KOPT-K1 (cell line): ENCODE results near the gene PBX1.

ENCODE experiments used
- H3K27ac ChIP-seq: fragments of 200-600 bp; sonication (generic); 2 replicates; pipeline ENCODE4 v1.5.1; 2016; ENCODE audit warnings: antibody characterized with exemption, mild to moderate bottlenecking, low read depth, low read length; ENCODE audit not compliant: poor library complexity, severe bottlenecking
- H3K36me3 ChIP-seq: fragments of 200-600 bp; sonication (generic); 2 replicates; pipeline ENCODE4 v1.5.1; 2017; ENCODE audit warnings: antibody characterized with exemption, mild to moderate bottlenecking, low read length, moderate library complexity; ENCODE audit not compliant: insufficient read depth
- H3K9me3 ChIP-seq: fragments of 200-600 bp; sonication (generic); 2 replicates; pipeline ENCODE4 v1.5.1; 2017; ENCODE audit warnings: antibody characterized with exemption, low read length, mild to moderate bottlenecking; ENCODE audit not compliant: insufficient read depth, poor library complexity, severe bottlenecking

Gene PBX1

DNA sequence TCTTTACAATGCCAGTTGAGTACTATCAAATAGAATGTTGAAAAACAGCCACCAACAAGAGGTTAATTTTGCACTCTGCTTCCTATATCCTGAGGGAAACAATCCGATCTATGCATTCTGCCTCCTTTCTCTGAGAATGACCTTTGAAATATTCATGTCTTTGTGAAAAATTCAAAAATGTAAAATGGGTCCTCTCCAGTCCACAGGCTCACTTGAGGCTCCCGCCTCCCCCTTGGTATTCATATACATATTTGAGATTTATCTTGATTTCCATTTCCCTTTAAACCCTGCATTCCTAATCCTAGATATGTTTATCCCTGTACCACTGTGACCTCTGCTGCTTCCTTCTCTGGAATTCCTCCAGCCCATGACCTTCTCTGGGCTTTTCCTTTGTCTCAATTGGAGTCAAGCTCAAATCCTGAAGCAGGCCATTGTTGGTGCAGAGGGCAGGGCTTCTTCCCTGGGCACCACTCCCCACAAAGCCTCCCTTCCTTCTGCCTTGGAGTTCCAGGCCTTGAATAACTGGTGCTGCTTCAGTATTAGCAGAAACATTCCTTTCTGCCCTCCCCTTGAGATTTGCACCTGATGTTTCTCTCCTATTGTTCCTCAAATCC, 296.8 kb downstream of the PBX1 start:
- no peaks in the 10 kb centered on the region for H3K36me3 ChIP-seq
- H3K9me3 ChIP-seq, result no peaks in the 10 kb centered on the region
- H3K27ac ChIP-seq, result no peak overlapping the region

DNA sequence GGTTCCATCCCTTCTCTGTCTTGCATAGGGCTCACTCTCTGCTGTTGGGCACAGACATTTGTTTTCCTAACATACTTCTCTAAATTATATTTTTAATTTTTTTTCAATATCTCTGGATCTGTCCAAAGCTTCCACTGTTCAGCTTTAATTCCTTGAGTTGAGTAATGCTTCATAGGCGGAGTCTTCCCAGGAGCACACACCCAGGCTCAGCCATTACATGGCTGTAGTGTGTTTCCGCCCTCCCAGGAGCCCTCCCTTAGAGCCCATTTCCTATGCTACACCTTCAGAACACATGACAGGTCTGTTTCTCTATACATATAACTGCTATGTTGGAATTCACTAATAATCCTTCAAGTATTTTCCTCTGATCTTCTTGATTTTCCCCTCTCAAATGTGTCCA, 297.4 kb downstream of the PBX1 start:
- Histone ChIP-seq H3K9me3 (no peaks in the 10 kb centered on the region), H3K27ac (no peak overlapping the region), H3K36me3 (no peaks in the 10 kb centered on the region)

DNA sequence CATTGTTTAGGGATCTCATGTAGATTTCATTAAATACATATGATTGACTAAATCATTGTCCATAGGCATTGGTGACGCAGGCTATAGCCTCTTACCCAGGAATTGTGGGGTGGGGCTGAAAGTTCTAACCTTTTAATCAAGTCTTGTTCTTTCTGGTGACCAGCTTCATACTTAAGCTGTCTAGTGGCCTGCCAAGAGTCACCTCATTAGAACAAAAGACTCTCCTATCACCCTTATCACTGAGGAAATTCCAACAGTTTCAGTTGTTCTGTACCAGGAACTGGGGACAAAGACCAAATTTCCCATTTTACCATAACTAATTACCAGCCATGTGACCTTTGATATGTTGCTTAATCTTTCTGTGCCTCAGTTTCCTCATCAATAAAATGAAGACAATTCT, 298.5 kb downstream of the PBX1 start:
- no peaks in the 10 kb centered on the region for H3K36me3 ChIP-seq
- H3K27ac ChIP-seq, result no peak overlapping the region
- H3K9me3 ChIP-seq, result no peaks in the 10 kb centered on the region

DNA sequence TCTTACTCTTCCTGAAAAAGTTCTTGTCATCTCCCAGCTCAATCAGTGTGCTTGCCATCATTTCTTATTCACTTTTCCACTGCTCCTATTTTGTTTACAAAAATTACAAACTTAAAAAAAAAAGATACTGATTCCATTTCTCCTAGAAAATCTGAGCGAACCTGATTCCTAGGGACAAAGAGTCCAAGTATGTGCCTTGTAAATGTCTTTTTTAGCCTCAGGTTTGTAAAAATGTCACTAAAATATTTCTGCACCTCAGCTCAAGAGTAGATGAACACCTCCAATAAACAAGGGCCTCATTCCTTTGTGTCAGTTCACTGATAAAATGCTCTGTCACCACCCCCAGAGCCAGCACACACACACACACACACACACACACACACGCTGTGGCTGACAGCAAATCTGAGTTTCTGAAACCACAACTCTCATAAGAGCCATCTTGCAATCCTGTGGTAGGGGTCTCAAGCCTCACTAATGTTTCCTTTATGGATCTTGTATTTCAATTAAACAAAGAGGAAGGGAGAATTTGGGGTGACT, 299.2 kb downstream of the PBX1 start:
- no peaks in the 10 kb centered on the region for H3K9me3 ChIP-seq
- no peak overlapping the region for H3K27ac ChIP-seq
- H3K36me3 ChIP-seq, result no peaks in the 10 kb centered on the region

DNA sequence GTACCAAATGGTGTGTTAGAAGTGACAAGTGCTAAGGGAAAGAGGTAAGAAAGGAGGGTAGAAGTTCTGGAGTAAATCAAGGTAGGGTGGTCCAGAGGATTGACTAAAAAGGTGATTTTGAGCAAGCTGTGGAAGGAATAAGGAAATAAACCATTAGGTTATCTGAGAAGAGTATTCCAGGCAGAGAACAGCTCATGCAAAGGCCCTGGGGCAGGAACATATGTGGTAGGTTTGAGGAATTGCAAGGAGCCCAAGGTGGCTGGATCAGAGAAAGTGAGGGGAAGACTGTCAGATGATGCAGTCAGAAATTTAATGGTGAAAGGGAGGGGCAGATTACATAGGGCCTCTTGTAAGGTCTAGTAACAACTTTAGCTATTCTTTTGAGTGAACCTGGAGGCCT, 302.6 kb downstream of the PBX1 start:
- Histone ChIP-seq H3K9me3 (no peaks in the 10 kb centered on the region), H3K27ac (no peak overlapping the region), H3K36me3 (no peaks in the 10 kb centered on the region)

DNA sequence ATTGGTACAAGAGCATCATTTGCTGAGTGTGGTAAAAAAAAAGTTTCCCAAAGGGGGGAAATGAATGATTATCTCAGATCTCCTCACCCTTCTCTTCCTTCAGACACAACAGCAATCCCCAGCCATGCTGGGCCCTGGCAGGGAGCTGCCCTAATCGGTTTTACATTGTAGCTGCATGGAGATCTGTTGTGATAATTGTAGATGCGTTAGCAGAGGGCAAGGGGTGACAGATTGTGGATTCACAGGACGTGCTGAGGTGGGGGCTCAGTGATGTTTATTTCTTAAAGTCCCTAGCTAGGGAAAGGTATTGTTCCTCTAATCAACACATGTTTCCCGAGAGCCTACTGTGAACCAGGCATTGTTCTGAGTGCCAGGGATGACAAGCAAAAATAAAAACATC, 304.1 kb downstream of the PBX1 start:
- H3K36me3 ChIP-seq, result no peaks in the 10 kb centered on the region
- H3K9me3 ChIP-seq, result no peaks in the 10 kb centered on the region
- no peak overlapping the region for H3K27ac ChIP-seq

DNA sequence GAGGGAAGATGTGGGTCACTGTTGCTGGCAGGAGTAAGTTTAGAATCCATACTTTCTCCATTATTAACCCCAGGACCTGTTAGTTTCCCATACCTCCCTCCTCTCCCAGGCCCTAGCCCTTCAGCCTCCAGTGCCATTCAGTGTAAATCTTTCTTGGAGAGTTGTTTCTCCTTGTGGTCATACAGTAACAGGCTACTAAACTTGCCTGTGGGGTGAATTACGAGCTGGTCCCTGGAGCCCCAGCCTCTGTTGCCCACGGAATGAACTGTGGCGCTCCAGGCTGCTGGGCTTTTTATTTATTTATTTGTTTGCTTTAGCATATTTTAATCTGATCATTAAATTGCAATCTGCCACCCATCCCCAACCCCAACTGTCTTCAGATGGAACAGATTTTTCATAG, 305.2 kb downstream of the PBX1 start:
- Histone ChIP-seq H3K36me3 (no peaks in the 10 kb centered on the region), H3K27ac (no peak overlapping the region), H3K9me3 (no peaks in the 10 kb centered on the region)

DNA sequence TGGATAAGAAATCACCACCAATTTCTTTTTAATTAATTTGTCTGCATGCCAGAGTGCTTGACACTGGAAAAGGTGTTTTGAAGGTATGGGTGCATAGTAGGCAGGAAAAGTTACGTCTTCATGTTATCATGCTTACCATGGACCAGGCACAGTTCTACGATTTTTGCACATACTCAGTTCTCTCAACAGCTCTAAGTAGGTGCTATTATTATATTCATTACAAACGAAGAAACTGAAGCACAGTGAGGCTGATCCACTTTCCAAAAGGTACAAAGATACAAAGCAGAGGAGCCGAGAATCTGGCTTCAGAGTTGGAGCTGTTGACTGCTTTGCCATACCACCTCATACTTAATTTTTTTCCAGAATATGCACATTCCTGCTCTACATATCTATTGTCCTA, 306.4 kb downstream of the PBX1 start:
- Histone ChIP-seq H3K27ac (no peak overlapping the region), H3K36me3 (no peaks in the 10 kb centered on the region), H3K9me3 (no peaks in the 10 kb centered on the region)

DNA sequence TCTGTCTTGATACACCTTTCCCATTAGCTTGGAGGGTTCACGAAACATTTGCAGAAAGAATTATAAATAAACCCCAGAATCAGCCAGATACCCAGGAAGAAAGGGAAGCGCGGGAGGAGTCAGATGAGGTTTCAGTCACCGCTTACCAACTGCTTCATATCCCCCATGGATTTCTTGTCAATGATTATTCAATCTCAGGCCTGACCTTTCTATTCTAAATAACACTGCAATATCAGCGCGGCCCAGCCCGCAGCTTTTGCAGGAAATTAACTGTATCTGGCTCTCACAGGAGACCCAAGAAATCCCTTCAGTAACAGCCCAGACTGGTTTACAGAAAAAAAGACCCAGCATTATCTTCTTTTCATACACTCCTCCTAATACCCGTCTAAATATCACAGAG, 308.6 kb downstream of the PBX1 start:
- H3K27ac ChIP-seq, result no peak overlapping the region
- no peaks in the 10 kb centered on the region for H3K36me3 ChIP-seq
- H3K9me3 ChIP-seq, result no peaks in the 10 kb centered on the region

DNA sequence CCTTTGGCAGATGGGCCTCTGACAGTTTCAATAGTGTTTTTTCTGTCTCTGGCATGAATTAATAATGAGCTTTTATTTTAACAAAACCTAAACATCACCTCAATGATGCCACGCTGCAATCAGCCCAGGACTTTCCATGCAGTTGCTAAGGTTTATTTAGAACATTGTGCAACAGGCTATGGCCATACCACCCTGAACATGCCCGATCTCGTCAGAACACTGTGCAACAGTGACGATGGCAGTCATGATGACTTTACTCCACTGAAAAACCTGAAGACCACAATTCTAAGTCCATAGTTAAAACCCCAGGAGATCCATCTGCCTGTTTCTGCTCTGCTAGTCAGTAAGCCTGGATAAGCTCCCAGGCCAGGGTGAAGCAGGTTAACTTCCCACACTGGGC, 310.0 kb downstream of the PBX1 start:
- no peaks in the 10 kb centered on the region for H3K36me3 ChIP-seq
- no peaks in the 10 kb centered on the region for H3K9me3 ChIP-seq
- no peak overlapping the region for H3K27ac ChIP-seq

DNA sequence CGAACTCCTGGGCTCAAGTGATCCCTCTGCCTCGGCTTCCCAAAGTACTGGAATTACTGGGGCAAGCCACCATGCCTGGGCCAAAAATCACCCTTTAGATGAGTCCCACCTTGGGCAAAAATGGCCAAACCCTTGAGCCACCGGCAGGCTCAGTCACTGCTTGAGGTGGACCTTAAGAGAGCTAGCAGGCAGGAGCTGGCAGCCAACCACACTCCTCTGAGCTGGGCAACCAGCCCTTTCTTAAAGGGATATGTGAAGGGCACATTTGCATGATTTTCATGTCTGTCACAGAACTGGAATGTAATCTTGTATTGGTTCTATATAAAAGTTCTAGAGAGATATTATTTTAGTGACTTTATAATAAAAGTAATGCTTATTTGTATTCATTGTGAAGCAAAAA, 316.5 kb downstream of the PBX1 start:
- no peaks in the 10 kb centered on the region for H3K9me3 ChIP-seq
- no peak overlapping the region for H3K27ac ChIP-seq
- H3K36me3 ChIP-seq, result no peaks in the 10 kb centered on the region

DNA sequence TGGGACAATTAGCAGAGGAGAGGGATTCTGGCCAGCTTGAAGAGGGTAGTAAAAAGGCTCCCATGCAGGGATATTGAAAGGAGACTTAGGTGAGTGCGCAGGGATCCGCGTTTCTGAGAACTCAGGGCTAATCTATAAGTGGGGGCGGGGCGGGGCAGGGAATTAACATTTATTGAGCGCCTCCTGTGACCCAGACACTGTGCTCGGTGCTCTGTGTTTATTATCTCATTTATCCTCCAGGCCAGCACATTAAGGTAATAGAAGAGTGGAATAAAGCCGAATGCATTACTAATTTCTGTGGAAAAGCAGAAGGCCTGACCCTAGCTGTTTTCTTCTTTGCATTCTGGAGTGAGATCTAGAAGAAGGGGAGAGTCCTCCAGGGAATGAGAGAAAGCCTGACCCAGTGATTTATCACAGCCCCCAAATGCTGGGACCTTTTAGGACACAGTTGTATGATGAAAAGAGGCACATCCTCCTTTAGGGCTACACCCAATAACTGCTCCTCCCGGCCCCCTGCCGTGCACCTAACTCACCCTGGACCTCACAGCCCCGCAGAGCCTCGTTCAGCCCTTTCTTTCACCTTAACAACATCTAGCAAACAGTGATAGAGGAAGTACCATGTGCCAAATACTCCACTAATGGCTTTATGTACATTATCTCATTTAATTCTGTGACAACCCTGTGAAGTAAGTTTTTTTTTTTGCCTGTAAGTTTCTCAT, 317.6 kb downstream of the PBX1 start:
- H3K36me3 ChIP-seq, result no peaks in the 10 kb centered on the region
- no peaks in the 10 kb centered on the region for H3K9me3 ChIP-seq
- H3K27ac ChIP-seq, result no peak overlapping the region

DNA sequence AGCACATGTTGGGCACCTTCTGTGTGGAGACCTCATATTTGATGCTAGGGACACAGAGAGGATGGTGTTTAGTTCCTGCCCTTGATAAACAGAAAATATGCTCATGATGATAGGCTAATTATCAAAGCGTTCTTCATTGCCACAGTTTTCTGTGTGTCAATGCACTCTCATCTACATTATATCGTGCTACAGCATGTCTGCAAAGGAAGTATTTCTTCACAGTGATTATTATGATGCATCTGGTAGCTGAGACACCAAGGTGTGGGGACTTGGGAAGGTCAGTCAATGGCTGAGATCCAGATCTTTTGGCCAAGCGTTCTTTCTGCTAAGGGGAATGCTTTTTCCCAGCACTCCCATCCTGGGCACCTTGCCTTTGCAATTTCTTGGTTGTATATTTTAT, 321.2 kb downstream of the PBX1 start:
- Histone ChIP-seq H3K27ac (no peak overlapping the region), H3K36me3 (no peaks in the 10 kb centered on the region), H3K9me3 (no peaks in the 10 kb centered on the region)

DNA sequence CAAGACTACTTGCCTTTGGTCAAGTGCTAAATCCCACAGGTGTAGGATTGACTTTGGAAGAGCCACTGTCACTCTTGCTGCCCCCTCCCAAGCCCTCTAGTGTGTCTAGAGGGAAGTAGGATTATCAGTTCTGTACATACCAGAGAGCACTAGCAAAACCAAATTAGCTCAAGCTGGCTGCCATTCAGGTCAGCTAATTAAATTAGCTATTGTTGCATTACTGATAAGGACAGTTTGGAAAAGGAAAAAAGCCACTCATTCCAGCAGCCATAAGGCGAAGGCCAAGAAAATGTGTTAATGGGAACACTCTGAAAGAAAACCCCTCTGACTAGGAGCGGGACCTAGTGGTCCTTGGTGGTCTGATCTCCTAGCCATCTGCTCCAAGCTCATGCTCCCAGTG, 321.7 kb downstream of the PBX1 start:
- Histone ChIP-seq H3K27ac (no peak overlapping the region), H3K9me3 (no peaks in the 10 kb centered on the region), H3K36me3 (no peaks in the 10 kb centered on the region)

DNA sequence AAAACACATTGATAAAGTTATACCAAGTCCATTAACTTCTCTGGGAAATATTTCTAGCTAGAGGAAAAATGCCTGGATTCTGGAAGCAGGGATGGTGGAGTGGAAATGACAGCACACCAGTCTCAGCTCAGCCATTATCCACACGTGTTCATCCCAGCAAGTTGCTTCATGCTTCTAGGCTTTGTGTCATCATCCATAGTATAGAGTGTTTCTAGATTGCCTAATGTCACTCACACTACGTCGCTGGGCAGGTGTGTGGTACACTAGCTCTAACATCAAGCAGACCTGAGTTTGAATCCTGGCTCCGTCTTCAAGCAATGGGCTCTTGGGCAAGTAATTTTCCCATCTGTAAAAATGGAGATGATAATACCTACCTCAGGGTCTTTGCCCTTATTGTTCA, 326.3 kb downstream of the PBX1 start:
- Histone ChIP-seq H3K9me3 (no peaks in the 10 kb centered on the region), H3K36me3 (no peaks in the 10 kb centered on the region), H3K27ac (no peak overlapping the region)

DNA sequence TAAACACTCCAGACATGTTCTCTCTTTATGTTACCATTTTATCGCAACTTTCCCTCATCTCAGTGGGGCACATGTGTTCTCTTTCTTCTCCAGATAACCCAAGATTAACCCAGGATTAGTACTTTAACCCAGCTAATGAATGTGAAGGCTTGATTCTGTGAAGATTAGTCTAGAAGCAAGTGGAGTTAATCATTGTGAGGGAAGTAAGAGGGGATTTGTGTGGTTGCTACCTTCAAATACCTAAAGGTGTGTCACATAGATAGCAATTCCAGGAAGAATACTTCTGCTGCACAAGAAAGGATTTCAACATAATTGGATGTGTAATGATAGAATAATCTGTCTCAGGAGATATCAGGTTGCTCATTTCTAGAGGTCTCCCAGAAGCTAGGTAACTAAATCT, 327.1 kb downstream of the PBX1 start:
- Histone ChIP-seq H3K27ac (no peak overlapping the region), H3K36me3 (no peaks in the 10 kb centered on the region), H3K9me3 (no peaks in the 10 kb centered on the region)
